NOMO-1 treated with DMSO at 0.1 percent for 48 hours (cell line): Measurements from ENCODE around the gene TMEM54.

ENCODE experiments used
- DNase-seq: peaks from one replicate; lab custom pipeline; 2025; ENCODE audit not compliant: unreplicated experiment; lab: John Stamatoyannopoulos, UW

TMEM54 gene

DNA sequence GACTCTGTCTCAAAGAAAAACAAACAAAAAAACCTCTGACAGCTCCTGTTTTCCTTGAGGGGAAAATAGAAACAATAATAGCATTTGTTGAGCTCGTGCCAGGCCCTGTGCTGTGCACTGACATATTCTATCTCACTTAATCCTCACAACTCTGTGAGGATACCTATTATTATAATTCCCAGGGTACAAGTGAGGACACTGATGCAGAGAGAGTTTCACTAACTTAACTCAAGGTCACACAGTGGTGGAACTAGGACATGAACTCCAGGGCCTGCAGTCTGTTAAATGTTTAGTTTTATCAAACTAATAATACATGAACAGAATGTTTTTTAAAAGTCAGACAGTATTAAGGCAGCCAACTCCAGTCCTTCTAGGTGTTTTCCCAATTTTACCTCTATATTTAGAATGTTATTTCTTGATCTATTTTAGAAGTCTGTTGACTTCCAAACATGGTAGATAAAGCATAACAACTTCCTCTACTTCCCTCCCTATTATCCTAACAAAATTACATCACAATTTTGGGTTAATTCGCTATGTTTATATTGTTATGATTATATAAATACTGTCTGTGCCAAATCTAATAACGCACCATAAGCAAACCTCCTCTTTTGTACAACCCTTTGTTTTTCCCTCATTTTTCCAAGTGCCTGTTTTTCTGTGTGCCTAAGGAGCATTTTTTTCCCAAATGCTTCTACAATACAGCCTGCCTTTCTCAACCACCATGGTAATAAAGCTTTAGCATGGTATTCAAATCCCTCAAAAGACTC is 35.4 kb downstream of the TMEM54 start:
- DNase-seq, result no peak

DNA sequence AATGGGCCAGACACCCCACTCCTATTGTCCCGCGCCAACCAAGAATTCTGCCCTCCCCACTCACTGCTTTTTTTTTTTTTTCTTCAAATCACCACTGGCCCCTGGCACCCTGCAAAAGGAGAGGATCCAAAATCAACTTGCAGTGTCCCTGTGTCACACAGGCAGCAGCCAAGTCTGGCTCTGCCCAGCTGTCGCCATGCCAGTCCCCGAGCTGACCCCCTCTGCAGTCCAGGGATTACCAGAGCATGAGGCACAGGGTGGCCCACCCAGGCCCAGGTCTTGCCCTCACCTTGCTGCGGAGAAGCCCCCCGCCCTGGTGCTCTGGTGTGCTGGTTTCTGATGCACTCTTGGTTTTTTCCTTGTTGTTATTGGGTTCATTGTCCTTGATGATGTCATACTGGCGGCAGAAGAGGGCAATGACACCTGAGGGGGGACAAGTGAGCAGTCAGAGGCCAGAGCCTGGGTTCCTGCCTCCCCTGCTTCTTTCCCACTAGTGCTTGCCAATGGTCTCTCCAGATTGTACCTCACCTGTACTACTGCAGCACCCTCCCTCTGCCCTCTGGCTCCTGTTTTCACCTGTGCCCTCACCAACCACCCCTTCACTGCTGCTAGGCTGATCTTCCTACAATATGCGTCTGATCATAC is 36.7 kb downstream of the TMEM54 start:
- no peak for DNase-seq

DNA sequence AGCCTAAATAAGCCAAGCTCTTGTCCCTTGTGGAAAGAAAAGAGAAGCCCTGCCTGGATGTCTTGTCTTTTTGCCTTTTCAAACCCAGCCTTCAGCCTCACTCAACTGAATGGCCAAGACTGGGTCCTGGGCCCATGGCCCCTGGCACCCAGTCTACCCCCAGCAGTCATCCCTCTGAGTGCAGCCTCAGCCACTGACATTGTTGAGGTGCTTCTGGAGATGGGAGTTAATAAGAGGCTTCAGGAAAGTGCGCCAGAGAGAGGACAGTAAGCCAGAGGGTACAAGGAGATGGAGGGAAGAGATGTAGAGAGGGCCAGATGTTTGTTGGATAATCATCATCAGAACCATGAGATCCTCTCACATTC is 37.3 kb downstream of the TMEM54 start:
- no peak for DNase-seq

DNA sequence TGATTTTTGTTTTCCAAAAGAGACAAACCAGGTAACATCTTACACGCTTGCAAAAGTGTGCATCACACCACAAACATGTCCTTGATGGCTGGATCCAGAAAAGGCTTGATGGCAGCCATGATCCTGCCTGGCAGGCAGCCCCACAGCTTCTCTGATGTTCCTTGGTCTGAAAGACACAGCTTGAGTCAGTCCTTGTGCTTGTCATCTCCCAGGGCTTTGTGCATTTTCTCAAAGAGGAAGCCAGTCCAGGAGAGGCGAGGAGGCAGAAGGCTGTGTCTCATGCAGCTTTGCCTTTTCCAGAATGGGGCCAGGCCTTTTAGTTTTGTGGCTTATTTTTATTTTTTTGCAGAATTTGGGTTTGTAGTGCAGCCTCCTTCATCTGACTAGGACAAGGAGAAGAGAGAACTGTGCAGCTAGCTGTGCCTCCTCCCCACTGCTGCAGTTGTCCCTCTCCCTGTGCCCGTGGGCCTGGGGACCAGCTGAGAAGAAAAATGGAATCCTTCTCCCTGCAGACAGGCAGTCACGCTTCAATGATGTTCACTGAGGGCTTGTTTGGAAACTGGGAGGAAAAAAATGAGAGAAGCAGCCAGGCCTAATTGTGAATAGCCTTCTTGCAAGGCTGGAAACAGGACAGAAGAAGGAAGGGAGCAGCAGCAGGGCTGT is 37.8 kb downstream of the TMEM54 start:
- DNase-seq, result no peak

DNA sequence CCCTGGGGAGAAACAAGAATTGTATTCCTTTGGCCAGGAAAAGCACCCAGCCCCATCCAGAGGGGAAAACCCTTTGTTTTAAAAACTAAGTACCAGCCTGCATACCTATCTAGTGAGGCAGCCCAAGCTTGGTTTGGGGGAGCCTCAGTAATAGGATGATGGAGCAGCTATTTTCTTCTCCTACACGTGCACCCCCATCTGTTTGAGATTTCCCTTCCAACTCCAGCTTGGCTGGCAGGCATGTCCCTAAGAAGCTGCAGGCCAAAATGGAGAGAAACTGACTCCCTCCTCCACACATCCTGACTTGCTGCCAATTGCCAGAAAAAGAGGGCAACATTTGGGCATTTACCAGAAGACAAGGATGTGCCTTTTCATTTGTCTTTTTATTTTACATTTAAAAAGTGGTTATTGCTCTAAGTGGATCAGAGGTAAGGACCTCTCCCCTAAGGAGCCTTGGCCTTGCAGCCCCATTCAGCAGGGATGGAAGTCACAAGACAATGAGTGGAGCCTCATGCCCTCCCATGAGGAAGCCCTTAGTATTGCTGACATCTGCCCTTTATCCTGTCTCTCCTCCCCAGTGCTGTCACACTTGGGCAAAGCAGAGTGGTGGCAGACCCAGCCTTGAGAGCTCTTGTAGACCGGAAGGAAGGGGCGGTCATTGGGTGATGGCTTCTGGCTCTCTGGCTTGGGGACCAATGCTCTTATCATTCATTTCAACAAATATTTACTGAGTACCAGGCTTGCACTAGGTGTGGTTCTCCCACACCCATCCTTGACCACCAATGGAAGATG is 39.1 kb downstream of the TMEM54 start:
- no peak for DNase-seq

DNA sequence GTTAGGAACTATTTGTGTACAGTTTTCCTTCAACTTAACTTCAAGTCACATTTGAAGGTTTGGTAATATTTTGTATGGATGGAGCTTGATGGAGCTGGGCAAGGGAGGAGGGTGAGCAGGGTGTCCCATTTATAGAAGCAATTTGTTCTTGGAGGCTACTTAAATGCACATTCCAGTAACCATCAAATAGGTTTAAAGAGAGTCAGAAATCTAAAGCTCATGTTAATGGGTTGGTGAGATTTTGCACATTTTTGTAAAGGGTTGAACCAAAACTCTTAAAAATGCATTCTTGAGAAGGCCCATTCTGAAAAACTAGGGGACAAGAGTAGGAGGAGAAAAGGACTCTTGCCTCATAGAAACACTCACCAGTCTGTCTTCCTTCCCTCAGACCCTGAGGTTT is 40.6 kb downstream of the TMEM54 start:
- DNase-seq, result no peak

DNA sequence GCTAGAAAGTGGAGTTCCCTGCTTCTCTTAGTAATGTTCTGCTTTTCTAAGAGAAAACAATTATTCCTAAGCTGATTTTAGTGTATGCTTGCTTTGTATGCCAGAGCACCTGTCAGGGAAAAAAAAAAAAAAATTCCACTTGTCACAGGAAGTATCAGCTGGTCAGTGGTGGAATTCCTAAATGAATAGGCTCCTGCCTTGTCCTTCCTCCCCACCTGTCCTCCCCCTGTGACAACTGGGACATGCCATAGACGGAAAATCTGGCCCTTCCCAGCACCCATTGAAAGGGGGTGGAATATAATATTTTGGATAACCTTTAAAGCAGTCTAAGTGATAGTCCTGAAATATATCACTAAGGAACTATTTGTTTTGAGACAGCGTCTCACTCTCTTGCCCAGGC is 41.3 kb downstream of the TMEM54 start:
- no peak for DNase-seq

DNA sequence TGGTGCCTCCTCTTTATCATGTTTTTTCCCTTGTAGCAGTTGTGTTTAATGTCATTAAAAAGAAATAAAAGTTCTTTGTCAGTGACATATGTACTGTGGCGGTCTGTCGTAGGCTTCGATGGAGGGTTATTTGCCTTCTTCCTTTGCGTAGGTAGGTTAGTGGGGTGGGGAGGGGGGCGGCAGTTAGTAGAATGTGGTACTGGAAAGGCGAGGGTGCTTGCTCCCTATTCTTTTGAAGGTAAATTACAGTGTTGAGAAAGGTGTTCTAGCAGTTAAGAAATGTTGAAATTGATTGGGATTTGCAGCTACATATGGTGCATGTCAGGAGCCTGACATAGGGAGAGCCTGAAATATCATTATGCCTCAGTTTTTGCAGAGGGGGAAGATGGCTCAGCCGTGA is 42.4 kb downstream of the TMEM54 start:
- DNase-seq, result no peak

DNA sequence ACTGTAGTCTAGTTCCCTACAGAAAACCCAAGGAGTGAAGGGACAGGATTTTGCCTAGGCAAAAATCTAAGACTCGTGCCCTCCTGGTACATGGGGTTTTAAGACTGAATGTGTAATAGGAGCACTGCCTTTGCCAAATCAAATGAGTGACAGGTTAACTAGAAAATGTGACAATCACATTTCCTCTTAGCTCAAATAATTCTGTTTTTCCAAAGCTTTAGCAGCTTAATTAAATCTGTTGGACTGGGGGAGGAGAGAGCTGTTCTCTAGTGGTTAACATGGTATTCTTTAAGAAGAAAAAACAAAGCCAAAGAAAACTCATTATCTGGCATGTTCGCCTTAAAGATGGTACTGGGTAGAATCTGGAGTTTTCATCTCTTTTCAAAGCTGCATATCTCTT is 43.1 kb downstream of the TMEM54 start:
- no peak for DNase-seq

DNA sequence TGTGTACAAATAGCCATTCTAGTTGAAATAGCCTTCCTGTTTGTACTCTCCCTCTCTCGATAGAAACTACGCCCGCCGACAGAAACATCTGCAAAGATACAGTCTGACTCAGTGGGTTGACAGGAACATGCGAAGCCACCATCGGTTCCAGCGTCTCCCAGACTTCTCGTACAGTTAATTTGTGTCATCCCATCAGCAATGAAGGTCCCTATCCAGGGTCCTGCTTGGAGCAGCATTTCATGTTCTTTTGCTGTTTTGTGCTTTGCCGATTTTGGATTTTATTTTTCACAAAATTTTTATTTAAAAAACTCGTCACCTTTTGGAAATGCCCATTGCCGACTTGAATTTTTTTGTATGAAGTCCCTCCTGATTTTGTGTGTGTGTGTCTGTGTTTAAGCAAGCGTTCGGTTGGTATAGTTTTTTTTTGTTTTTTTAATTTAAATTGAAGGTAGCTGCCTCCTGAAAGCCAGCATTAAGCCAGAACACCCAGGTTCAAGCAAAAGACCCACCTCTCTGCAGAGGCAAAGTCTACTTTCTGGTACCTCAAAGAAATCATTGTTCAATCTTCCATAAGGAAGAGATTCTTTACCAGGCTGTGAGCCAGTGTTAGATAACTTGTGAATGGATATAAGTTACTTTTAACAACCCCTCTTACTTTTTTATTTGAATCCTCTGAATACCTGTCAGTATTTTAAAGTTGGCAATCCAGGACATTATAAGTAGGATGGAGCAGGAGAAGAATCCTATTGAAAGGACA is 45.1 kb downstream of the TMEM54 start:
- DNase-seq, result no peak

DNA sequence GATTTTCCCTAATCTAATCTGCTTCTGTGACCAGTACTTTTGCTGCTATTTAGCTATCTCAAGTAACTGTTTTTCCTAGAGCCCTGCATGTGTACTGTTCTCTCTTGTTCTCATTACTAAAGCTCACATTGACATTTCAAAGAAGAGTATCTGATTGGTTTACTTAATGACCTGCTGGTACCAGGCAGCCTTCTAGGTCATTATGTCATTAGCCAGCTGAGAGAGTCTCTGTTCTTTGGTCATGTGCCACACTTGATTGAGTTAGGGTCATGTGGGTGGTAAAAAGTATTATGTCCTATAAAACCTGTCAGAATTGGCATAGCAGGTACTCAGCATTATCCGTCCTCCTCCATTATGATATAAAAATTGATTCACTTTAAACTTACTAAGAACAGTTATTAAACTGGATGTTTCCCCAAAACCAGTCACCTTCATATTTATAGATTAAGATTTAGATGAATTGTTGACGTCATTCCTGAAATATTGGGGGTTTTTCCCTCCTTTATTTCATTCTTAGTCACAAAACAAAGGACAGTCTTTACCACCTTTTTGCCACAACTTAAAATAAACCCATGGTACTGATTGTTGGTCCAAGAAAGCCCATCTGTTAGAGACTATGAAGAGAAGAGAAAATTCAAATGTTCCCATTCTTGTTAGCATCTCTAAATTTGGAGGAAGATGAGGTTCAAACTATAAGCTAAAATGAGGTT is 52.7 kb downstream of the TMEM54 start:
- no peak for DNase-seq
